GM21367 (cell line): ENCODE measurements around the gene STX4.
A peak's percentile ranks its signal among the peaks of the same experiment; 100 is the strongest.

Experiments used
- ATAC-seq: cut with Tn5 transposase; IDR thresholded peaks from one replicate; pipeline ENCODE4 v1.9.1; 2021; ENCODE audit not compliant: unreplicated experiment

Gene STX4

DNA sequence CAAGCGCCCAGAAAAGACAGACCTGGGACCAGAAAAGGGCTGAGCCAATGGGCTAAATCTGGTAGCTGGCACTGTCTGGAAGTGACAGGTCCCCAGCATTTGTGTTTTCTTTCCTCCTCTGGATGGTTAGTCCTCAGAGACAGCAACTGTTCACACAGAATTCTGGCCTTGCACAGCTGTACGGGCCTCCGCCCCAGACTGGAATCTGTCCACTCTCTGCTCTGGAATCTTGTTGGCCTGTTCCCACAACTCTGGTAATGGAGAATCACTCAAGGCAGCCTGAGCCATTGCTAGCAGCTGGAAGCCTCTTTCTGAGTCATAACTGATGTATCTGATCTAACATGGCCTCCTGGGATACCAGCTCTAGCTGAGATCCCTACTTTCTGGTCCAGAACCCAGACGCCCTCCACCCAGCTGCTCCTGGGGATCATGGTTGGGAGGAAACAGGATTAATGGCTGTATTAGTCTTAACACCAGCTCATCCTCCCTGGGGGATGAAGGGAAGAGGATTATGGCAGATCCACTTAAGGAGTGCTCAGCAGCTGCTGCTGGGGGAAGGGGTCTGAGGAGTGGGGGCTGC is 31.6 kb downstream of the STX4 start:
- no peak for ATAC-seq

DNA sequence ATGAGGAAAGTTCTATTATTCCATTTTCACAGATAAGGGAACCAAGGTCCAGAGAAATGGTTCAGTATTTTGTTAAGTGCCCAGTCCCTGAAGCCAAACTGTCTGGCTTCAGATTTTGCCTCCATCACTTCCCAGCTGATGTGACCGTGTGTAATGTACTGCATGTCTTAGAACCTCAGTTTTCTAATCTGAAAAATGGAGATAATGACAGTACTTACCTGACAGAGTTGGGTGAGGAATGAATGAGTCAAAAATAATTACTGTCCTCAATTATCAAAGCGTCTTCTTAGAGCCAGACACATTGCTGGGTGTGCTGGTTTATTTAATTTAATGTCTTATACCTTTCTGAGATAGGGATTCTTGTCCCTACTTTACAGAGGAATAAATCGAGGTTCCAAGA is 34.0 kb downstream of the STX4 start:
- ATAC-seq, result no peak

DNA sequence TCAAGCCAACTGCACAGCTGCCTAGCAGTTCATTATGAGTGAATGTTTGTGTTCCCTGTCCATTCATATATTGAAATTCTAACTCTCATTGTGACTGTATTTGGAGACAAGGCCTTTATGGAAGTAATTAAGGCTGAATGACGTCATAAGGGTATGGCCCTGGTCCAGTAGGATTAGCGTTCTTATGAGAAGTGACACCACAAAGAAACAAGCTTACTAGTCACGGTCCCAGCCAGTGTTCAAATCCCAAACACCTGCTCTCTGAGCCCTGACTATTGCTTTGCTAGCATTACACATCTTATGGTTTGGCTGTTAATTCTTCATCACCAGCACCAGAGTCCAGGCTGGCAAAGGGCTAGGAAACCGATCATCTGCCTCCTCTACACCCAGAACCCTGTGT is 38.5 kb downstream of the STX4 start:
- ATAC-seq, result no peak

DNA sequence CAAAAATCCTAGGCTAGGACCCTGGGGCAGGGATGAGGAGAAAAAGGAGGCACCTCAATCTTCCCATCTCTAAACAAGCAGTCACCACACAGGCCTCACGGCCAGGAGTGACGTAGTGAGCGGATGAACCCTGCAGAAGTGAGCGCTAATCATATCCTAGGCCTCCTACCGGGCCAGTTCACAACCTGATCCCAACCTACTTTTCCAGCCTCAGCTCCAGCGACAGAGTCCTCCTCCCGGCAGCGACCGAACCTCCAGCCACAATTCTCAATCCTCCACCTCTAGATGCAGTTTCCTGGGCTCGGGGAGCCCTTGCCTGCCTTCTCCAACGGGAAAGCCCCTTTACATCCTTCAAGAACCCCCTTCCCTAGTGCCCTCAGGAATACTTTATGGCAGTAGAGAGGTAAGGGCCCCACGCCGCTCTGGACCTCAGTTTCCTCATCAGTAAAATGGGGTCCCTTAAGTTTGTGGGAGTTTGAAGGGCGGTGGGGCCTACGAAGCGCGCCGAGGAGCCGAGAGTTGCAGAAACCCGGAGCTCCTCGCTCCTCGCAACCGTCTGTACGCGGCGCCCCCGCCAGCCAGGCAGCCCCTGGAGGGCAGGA is 39.3 kb downstream of the STX4 start:
- ATAC-seq, result peak; percentile 2

DNA sequence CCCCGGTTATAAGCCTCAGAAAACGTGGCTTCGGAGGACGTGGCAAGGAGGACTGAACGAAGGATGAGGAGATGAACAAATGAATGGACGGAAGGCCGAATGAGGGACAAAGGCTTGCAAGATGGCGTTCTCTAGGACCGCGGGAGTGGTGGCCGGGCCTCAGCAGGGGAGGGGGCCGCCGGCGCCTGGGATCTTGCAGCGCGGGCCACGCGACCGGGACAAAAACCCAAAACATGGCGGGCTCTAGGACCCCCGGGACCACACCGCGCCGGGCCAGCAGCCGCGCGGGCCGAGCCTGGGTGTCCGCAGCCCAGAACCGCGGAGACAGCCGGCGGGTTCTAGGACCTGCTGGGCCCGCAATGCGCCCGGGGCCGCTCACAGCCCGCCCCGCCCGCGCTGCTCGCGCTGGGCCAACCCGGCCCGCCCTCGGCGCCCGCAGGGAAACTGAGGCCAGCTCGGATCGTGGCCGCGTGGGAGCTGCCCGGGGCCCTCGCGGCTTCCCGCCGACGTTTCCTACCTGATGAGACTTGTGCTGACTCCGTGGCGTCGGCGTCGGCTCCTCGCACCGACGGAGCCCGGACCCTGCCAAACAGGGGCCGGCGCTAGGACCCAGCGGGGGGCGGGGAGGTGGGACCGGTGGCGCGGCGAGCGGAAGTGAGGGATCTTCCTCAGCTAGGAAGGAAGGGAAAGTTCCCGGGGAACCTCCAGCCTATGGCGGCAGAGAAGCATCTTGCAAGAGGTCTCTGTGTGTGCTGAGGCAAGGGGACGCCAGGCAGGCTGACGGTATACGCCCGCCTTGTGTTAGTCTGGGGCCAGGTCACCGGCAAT is 40.0 kb downstream of the STX4 start:
- peak; percentile 41 for ATAC-seq

DNA sequence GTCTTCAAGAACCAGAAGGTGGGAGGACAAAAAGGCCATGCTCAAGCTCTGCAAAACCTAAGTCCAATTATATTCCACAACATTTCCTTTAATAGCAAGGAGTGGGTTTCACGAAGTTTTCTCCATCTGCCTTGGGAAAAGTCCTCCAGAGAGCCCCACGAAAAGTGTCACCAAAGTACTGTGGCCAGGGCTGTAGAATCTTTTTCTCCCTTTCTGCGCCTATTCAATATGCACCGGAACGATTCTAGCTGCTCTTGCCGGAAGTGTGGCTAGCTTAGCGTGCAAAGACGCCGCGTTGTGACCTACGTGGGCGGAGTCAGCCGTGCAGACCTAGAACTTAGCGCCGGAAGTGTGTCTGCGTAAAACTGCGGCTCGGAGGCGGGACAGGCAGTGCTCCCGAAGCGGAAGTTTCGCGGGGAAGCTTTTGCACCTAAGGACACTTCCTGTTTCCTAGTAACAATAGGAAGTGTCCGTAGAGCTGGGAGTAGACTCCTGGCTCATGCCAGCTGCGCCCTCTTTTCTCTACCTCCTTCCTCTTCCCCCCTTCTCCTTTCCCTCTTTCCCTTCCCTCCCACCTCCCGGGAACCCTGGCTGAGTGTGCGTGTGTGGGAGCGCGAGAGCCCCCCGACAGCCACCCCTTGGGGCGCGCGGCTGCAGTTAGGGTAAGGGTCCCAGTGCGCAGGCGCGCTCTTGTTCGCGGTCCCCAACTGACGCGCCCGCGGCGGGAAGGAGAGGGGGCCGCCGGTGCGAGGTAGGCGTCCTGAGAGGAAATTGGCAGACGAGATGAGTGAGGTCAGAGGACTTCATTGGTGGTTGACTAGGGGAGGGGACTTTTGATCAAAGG is 40.8 kb downstream of the STX4 start, which contains the start of the genes ZNF646 and ZNF668:
Gene ZNF646 (plus strand): TSS at position 453 of the 844 bp plus-strand sequence. CDS start 1,903 bp downstream, outside the sequence.
Gene ZNF668 (minus strand): TSS at position 271 of the 844 bp plus-strand sequence. CDS start 9,781 bp downstream, outside the sequence.
- peak; percentile 60 for ATAC-seq

DNA sequence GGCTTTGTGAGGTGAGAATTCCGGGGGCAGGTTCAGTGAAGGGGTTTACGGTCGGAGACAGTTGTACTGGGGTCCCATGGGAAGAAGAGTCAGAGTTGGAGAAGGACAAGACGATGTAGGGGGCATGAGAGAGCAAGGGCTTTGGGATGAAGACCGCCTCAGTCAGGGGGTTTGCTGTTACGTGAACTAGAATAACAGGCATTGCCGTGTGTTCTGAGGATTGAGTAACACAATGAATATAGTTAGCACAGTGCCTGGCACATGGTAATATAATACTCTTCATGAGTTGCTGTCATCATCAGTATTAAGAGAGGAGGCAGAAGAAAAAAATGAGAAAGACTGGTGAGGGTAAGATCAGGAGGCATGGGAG is 41.4 kb downstream of the STX4 start:
- no peak for ATAC-seq

DNA sequence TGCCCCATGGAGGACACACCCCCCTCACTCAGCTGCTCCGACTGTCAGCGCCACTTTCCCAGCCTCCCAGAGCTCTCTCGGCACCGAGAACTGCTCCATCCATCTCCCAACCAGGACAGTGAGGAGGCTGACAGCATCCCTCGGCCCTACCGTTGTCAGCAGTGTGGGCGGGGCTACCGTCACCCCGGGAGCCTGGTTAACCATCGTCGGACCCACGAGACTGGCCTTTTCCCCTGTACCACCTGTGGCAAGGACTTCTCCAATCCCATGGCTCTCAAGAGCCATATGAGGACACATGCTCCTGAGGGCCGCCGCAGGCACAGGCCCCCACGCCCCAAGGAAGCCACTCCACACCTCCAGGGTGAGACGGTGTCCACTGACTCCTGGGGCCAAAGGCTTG is 43.0 kb downstream of the STX4 start:
- no peak for ATAC-seq

DNA sequence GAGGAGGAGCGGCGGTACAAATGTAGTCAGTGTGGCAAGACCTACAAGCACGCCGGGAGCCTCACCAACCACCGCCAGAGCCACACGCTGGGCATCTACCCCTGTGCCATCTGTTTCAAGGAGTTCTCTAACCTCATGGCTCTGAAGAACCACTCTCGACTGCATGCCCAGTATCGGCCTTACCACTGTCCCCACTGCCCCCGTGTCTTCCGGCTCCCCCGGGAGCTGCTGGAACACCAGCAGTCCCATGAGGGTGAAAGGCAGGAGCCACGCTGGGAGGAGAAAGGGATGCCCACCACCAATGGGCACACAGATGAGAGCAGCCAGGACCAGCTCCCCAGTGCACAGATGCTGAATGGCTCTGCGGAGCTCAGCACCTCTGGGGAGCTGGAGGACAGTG is 43.7 kb downstream of the STX4 start:
- ATAC-seq, result no peak

DNA sequence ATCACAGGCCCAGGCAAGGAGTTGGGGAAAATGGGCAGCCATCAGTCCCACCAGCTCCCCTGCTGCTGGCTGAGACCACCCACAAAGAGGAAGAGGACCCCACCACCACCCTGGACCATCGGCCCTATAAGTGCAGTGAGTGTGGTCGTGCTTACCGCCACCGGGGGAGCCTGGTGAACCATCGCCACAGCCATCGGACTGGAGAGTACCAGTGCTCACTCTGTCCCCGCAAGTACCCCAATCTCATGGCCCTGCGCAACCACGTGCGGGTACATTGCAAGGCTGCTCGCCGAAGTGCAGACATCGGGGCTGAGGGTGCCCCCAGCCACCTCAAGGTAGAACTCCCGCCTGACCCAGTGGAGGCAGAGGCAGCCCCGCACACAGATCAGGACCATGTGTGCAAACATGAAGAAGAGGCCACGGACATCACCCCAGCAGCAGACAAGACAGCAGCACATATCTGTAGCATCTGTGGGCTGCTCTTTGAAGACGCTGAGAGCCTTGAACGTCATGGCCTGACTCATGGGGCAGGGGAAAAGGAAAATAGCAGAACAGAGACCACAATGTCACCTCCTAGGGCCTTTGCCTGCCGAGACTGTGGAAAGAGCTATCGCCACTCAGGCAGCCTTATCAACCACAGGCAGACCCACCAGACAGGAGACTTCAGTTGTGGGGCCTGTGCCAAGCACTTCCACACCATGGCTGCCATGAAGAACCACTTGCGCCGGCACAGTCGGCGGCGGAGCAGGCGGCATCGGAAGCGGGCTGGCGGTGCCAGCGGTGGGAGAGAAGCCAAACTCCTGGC is 44.4 kb downstream of the STX4 start:
- ATAC-seq, result no peak

DNA sequence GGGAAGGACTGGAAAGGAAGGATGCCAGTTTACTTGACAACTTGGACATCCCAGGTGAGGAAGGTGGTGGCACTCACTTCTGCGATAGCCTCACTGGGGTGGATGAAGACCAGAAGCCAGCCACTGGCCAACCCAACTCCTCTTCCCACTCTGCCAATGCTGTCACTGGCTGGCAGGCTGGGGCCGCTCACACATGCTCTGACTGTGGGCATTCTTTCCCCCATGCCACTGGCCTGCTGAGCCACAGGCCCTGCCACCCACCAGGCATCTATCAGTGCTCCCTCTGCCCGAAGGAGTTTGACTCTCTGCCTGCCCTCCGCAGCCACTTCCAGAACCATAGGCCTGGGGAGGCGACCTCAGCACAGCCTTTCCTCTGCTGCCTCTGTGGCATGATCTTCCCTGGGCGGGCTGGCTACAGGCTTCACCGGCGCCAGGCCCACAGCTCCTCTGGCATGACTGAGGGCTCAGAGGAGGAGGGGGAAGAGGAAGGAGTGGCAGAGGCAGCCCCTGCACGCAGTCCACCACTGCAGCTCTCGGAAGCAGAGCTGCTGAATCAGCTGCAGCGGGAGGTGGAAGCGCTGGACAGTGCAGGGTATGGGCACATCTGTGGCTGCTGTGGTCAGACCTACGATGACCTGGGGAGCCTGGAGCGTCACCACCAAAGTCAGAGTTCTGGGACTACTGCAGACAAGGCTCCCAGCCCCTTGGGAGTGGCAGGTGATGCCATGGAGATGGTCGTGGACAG is 45.4 kb downstream of the STX4 start:
- ATAC-seq, result no peak

DNA sequence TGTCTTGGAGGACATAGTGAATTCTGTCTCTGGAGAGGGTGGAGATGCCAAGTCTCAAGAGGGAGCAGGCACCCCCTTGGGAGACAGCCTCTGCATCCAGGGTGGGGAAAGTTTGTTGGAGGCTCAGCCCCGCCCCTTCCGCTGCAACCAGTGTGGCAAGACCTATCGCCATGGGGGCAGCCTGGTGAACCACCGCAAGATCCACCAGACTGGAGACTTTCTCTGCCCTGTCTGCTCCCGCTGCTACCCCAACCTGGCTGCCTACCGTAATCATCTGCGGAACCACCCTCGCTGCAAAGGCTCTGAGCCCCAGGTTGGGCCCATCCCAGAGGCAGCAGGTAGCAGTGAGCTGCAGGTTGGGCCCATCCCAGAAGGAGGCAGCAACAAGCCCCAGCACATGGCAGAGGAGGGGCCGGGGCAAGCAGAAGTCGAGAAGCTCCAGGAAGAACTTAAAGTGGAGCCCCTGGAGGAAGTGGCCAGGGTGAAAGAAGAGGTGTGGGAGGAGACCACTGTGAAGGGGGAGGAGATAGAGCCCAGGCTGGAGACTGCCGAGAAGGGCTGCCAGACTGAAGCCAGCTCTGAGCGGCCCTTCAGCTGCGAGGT is 46.1 kb downstream of the STX4 start:
- no peak for ATAC-seq

DNA sequence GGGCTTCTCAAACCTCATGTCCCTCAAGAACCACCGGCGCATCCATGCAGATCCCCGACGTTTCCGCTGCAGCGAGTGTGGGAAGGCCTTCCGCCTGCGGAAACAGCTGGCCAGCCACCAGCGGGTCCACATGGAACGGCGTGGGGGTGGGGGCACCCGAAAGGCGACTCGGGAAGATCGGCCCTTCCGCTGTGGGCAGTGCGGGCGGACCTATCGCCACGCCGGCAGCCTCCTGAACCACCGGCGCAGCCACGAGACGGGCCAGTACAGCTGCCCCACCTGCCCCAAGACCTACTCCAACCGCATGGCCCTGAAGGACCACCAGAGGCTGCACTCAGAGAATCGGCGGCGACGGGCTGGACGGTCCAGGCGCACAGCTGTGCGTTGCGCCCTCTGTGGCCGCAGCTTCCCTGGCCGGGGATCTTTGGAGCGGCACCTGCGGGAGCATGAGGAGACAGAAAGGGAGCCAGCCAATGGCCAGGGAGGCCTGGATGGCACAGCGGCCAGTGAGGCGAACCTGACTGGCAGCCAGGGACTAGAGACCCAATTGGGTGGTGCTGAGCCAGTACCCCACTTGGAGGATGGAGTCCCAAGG is 46.8 kb downstream of the STX4 start:
- no peak for ATAC-seq

DNA sequence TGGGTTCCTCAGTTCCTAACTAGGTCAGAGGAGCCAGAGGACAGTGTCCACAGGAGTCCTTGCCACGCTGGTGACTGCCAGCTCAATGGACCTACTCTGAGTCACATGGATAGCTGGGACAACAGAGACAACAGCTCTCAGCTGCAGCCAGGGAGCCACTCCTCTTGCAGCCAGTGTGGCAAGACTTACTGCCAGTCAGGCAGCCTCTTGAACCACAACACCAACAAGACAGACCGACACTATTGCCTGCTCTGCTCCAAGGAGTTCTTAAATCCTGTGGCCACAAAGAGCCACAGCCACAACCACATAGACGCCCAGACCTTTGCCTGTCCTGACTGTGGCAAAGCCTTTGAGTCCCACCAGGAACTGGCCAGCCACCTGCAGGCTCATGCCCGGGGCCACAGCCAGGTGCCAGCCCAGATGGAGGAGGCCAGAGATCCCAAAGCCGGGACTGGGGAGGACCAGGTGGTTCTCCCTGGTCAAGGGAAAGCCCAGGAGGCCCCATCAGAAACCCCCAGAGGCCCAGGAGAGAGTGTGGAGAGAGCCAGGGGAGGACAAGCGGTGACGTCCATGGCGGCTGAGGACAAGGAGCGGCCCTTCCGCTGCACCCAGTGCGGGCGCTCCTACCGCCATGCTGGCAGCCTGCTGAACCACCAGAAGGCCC is 47.5 kb downstream of the STX4 start:
- ATAC-seq, result no peak

DNA sequence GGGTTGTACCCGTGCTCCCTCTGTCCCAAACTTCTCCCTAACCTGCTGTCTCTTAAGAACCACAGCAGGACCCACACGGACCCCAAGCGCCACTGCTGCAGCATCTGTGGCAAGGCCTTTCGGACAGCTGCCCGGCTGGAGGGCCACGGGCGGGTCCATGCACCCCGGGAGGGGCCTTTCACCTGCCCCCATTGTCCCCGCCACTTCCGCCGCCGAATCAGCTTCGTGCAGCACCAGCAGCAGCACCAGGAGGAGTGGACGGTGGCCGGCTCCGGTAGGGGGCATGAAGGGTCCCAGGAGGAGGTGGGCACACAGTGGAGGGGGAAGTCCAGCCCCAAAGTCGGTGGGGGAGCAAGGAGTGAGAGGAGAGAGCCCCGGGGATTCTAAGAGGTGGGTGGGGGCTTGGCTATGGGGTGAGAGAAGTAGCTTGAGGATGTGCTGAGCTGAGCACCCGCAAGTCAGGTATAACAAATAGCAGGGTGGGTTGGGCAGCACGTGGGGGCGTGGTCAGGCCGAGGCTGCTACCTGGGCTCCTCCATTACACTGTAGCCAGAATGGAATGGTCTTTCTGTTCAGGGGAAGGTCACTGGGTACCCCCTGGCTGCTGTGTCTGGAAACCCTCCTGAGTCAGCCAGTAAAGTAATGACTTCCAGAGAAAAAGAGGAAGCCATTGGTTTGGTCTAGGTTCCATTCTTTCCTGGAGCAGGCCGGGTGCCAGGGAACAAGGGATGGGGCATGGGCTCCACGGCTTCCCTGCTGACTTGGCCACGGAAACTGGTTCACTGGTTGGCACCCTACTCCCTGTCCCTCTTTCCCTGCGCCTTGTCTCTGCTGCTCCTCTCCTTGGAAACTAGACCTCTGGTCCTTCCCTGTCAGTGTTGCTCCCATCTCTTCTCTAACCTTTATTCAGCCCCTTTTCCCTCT is 48.3 kb downstream of the STX4 start:
- no peak for ATAC-seq

DNA sequence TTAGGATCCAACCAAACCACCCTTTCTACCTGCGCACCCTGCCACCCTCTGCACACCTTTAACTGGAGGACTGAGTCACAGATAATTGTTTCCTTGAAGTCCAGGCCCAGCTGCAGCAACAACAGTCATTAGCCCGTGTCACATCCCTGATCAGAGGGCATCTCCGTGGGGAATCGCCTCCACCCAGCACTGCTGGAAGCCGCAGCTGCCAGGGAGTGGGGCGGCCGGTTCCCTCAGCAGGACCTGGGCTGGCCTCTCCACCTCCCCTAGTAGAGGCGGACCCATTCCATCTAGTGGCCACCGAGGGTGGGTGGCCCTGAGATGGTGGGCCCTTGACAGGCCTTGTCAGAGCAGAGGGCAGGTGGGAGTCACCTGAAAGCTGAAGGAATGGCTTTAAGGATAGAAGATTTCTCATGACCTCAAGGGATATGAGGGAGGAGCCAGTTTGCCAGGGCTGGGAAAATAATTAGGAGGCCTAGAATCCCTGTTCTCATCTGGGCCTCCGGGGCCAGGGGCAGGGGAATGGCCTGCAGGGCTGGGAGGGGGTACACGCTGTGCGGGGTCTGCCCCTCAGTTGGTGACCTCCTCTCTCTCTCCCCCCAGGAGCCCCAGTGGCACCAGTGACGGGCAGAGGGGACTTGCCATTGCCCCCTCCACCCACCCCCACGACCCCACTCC is 49.1 kb downstream of the STX4 start:
- no peak for ATAC-seq

DNA sequence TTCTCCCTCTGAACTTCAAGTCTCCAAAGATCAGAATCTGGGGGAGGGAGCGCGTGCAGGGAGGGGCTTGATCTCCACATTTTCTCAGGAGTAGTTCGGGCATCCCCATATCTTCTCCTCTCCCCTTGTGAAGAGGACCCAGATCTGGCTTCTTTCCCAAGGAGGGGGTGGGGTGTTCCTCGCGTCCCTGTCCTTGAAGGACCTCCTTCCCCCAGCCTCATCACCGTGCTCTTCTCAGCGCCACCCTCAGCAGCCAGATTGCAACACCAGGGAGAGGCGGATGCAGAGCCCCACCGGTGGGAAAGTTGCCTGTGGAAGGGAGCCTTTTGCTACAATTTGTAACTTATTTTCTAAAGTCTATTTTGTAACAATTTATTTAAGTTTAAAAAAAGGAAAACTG is 49.7 kb downstream of the STX4 start:
- ATAC-seq, result no peak
